Stomach smooth muscle (tissue), 2 donors: ENCODE results near the gene CPNE7.

Experiments
- H3K27ac ChIP-seq: one replicate; pipeline ENCODE4 v1.7.0; 2013; ENCODE audit warnings: mild to moderate bottlenecking, low read length, inconsistent platforms
- H3K27me3 ChIP-seq, 2 donors: one replicate each; pipeline ENCODE4 v1.7.0; 2013; ENCODE audit warnings: low read length in 2 of 2; ENCODE audit not compliant: insufficient read depth in 2 of 2, control insufficient read depth in 1 of 2
- H3K36me3 ChIP-seq, 2 donors: one replicate each; pipeline ENCODE4 v1.7.0; 2013; ENCODE audit warnings: low read length in 2 of 2; ENCODE audit not compliant: control insufficient read depth in 2 of 2, insufficient read depth in 2 of 2
- H3K4me1 ChIP-seq: one replicate; pipeline ENCODE4 v1.7.0; 2013; ENCODE audit warnings: low read length; ENCODE audit not compliant: control insufficient read depth, insufficient read depth
- H3K4me3 ChIP-seq, 2 donors: one replicate each; pipeline ENCODE4 v1.7.0; 2013; ENCODE audit warnings: low read length in 2 of 2
- H3K9ac ChIP-seq, 2 donors: one replicate each; pipeline ENCODE4 v1.7.0; 2013; ENCODE audit warnings: low read length in 2 of 2, mild to moderate bottlenecking in 1 of 2
- H3K9me3 ChIP-seq, 2 donors: one replicate each; pipeline ENCODE4 v1.7.0; 2013; ENCODE audit warnings: low read length in 2 of 2; ENCODE audit not compliant: control insufficient read depth in 2 of 2
- donor health status: healthy.
- donor health status: Pancreatic carcinoma.

Gene CPNE7

GRCh38 chr16:89540557-89540956, 35.0 kb upstream of the CPNE7 start:
- H3K27ac ChIP-seq: no peak overlapping the region
- peaks cover 31 to 45% of the 10 kb centered on the region in 2 donors for H3K36me3 ChIP-seq
- no peak overlapping the region for H3K9ac ChIP-seq
- no peaks in the 10 kb centered on the region for H3K9me3 ChIP-seq
- H3K27me3 ChIP-seq: no peaks in the 10 kb centered on the region
- H3K4me3 ChIP-seq: no peak overlapping the region
- H3K4me1 ChIP-seq: no peaks in the 10 kb centered on the region

- Histone ChIP-seq H3K9ac (no peak overlapping the region), H3K36me3 (peaks cover 33 to 48% of the 10 kb centered on the region in 2 donors), H3K9me3 (no peaks in the 10 kb centered on the region), H3K27ac (no peak overlapping the region), H3K27me3 (no peaks in the 10 kb centered on the region), H3K4me3 (no peak overlapping the region), H3K4me1 (no peaks in the 10 kb centered on the region)
These were observed 33.8 kb upstream of the CPNE7 start for GRCh38 chr16:89541792-89542191.

DNA sequence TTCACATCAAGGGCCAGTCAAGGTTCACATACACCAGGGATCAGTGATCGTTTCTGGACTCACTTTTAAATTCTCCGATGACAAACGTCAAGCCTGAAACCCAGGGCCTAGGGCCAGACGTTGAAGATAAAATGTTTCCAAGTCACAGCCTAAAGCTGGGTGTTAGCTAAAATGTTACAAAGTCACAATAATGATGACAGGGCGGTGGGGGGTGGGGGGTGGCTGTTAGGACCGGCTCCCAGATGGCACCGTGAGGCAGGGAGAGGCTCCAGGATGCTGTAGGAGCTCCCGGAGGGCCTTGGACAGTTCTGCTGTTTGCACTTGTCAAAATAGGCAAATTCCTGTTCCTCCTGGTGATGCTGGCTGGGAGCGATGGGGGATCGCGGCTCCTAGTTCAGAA, 31.4 kb upstream of the CPNE7 start:
- Histone ChIP-seq H3K27me3 (no peaks in the 10 kb centered on the region), H3K4me1 (no peaks in the 10 kb centered on the region), H3K9ac (no peak overlapping the region), H3K36me3 (peaks cover 35 to 46% of the 10 kb centered on the region in 2 donors), H3K4me3 (no peak overlapping the region), H3K9me3 (no peaks in the 10 kb centered on the region), H3K27ac (no peak overlapping the region)

- Histone ChIP-seq H3K9me3 (no peaks in the 10 kb centered on the region), H3K27ac (no peak overlapping the region), H3K4me3 (no peak overlapping the region), H3K9ac (no peak overlapping the region), H3K27me3 (no peaks in the 10 kb centered on the region), H3K4me1 (no peaks in the 10 kb centered on the region), H3K36me3 (peaks cover 35 to 51% of the 10 kb centered on the region in 2 donors)
These were observed 30.9 kb upstream of the CPNE7 start for GRCh38 chr16:89544713-89545043.

DNA sequence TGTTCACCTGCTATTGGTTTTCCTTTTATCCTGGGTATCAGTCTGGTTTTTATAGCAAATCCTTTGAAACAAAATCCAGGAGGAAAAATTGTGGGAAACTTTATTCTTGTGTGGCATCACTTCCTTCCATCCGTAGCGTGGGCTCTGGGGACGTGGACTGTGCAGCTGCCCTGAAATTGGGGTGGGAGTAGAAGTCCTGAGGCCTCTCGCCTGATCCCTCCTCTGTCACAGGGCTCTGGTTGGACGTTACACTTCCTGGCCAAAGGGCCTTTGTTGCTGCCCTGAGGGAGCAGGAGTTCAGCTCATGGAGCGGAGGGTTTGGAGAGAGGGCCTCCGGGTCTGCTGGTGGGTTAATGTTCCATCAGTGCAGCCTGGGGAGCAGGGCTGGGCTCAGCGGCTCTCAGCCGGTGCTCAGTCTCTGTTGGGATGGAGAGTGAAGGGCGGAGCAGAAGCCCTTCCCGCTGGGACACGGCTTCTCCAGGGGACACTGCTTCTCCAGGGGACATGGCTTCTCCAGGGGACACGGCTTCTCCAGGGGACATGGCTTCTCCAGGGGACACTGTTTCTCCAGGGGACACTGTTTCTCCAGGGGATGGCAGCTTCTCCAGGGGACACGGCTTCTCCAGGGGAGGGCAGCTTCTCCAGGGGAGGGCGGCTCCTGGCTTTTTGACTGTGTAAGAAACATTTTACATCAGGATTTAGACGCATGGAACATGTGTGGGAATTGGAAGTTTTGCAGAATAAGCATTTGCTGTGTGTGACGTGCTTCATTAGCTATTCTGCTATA, 30.3 kb upstream of the CPNE7 start:
- H3K9ac ChIP-seq: no peak overlapping the region
- no peaks in the 10 kb centered on the region for H3K4me1 ChIP-seq
- H3K4me3 ChIP-seq: no peak overlapping the region
- no peaks in the 10 kb centered on the region for H3K27me3 ChIP-seq
- H3K9me3 ChIP-seq: no peaks in the 10 kb centered on the region
- no peak overlapping the region for H3K27ac ChIP-seq
- H3K36me3 ChIP-seq: peaks cover 35 to 52% of the 10 kb centered on the region in 2 donors

DNA sequence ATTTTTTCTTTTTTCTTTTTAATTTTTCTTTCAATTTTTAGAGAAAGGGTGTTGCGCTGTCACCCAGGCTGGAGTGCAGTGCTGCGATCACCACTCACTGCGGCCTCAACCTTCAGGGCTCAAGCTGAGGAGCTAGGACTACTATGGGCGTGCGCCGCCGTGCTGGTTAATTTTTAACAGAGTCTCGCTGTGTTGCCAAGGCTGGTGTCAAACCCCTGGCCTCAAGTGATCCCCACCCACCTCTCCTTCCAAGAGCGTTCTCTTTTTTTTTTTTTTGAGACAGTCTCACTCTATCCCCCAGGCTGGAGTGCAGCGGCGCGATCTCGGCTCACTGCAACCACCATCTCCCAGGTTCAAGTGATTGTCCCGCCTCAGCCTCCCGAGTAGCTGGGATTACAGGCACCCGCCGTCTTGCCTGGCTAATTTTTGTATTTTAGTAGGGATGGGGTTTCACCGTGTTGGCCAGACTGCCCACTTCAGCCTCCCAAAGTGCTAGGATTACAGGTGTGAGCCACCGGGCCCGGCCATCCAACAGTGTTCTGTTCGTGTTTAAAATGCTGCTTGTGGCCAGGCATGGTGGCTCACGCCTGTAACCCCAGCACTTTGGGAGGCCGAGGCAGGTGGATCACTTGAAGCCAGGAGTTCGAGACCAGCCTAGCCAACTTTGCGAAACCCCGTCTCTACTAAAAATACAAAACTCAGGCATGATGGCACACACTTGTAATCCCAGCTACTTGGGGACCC, 29.6 kb upstream of the CPNE7 start:
- H3K9me3 ChIP-seq: no peaks in the 10 kb centered on the region
- no peak overlapping the region for H3K27ac ChIP-seq
- H3K36me3 ChIP-seq: peaks cover 35 to 52% of the 10 kb centered on the region in 2 donors
- H3K27me3 ChIP-seq: no peaks in the 10 kb centered on the region
- no peaks in the 10 kb centered on the region for H3K4me1 ChIP-seq
- H3K4me3 ChIP-seq: no peak overlapping the region
- H3K9ac ChIP-seq: no peak overlapping the region

- Histone ChIP-seq H3K27ac (no peak overlapping the region), H3K27me3 (no peaks in the 10 kb centered on the region), H3K36me3 (peaks cover 35 to 55% of the 10 kb centered on the region in 2 donors), H3K4me3 (no peak overlapping the region), H3K9me3 (no peaks in the 10 kb centered on the region), H3K4me1 (no peaks in the 10 kb centered on the region), H3K9ac (no peak overlapping the region)
These were observed 28.8 kb upstream of the CPNE7 start for GRCh38 chr16:89546781-89547180.

- Histone ChIP-seq H3K9me3 (no peaks in the 10 kb centered on the region), H3K27ac (no peak overlapping the region), H3K36me3 (peaks cover 36 to 57% of the 10 kb centered on the region in 2 donors), H3K4me1 (no peaks in the 10 kb centered on the region), H3K27me3 (no peaks in the 10 kb centered on the region), H3K4me3 (no peak overlapping the region), H3K9ac (no peak overlapping the region)
These were observed 28.3 kb upstream of the CPNE7 start for GRCh38 chr16:89547291-89547690.

DNA sequence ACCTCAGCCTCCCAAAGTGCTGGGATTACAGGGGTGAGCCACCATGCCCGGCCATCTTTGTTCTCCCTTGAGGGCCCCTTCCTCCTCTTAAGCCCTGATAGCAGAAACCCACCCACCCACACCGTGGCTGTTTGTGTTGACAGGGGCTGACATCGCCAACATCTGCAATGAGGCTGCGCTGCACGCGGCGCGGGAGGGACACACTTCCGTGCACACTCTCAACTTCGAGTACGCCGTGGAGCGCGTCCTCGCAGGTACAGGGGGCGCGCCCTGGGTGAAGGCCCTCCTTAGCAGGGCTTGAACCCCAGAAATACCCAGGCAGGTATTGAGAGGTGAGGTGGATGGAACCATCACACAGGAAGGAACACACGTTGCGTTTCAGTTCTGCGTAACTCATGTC, 27.7 kb upstream of the CPNE7 start:
- Histone ChIP-seq H3K9me3 (no peaks in the 10 kb centered on the region), H3K9ac (no peak overlapping the region), H3K27me3 (no peaks in the 10 kb centered on the region), H3K27ac (no peak overlapping the region), H3K36me3 (peaks cover 42 to 58% of the 10 kb centered on the region in 2 donors), H3K4me3 (no peak overlapping the region), H3K4me1 (no peaks in the 10 kb centered on the region)

DNA sequence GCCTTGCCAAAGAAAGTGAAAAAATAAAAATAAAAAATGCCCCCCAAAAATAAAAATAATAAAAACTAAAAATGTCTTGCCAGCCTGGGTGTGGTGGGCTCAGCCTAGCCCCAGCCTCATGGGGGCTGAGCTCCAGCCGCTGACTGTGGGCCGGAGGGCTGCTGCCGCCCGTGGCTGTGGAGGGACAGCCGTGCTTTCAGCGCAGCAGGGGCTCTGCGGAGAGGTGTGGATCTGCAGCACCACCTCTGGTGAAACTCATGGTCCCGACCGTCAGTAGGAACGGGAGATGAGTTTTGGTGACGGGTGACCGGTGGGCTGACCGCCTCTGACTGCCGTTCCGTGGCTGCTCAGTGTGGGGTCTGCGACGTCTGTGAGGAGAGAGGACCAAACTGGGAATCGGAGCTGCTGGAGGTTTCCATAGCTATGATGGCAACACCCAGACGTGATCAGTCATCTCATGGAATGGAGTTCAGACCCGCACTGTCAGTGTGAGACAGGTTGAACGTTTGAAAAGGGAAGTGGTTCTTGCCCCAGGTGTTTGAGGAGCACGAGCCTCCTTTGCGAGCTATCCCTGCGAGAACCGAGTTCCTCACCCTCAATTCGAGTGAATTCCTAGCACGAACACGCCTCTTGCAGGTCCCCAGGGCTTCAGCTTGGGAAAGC, 27.1 kb upstream of the CPNE7 start:
- no peaks in the 10 kb centered on the region for H3K27me3 ChIP-seq
- no peaks in the 10 kb centered on the region for H3K9me3 ChIP-seq

More for the DNA sequence above, 27.1 kb upstream of the CPNE7 start:
- Histone ChIP-seq H3K4me1 (no peaks in the 10 kb centered on the region), H3K9ac (no peak overlapping the region), H3K36me3 (peaks cover 43 to 62% of the 10 kb centered on the region in 2 donors), H3K27ac (no peak overlapping the region), H3K4me3 (no peak overlapping the region)
